GM18526 (cell line): ENCODE data around the gene CAMTA1.

Experiments used
- POLR2A ChIP-seq: IDR thresholded peaks from 3 replicates; pipeline ENCODE4 v1.6.1; 2011; ENCODE audit not compliant: insufficient read length; ENCODE audit errors: extremely low read depth

The CAMTA1 gene

GRCh38 chr1:7785108-7785507 is 999.9 kb downstream of the CAMTA1 start:
- no peak for TF ChIP-seq POLR2A

GRCh38 chr1:7786795-7787194 is 1001.5 kb downstream of the CAMTA1 start:
- TF ChIP-seq POLR2A = no peak

GRCh38 chr1:7789828-7790227 is 1004.6 kb downstream of the CAMTA1 start:
- TF ChIP-seq POLR2A = no peak

GRCh38 chr1:7795406-7795805 is 1010.2 kb downstream of the CAMTA1 start:
- no peak for TF ChIP-seq POLR2A

- TF ChIP-seq POLR2A = no peak
Observed at GRCh38 chr1:7805460-7805859, 1020.2 kb downstream of the CAMTA1 start.

- TF ChIP-seq POLR2A = no peak
Observed at GRCh38 chr1:7808253-7808844, 1023.1 kb downstream of the CAMTA1 start.

GRCh38 chr1:7809742-7810141 is 1024.5 kb downstream of the CAMTA1 start:
- TF ChIP-seq POLR2A = no peak

- no peak for TF ChIP-seq POLR2A
Observed at GRCh38 chr1:7810395-7810794, 1025.1 kb downstream of the CAMTA1 start.

- TF ChIP-seq POLR2A = no peak
Observed at GRCh38 chr1:7811476-7811875, 1026.2 kb downstream of the CAMTA1 start.

- TF ChIP-seq POLR2A = no peak
Observed at GRCh38 chr1:7813677-7814373, 1028.6 kb downstream of the CAMTA1 start.
